Fibroblast of peridontal ligament (primary cell): Measurements from ENCODE around the gene GLO1.
A peak's percentile ranks its signal among the peaks of the same experiment; 100 is the strongest.

Experiments used
- DNase-seq: peaks from one replicate; pipeline ENCODE4 v3.0.0-alpha.2; 2010; ENCODE audit errors: extremely low read depth

GLO1 gene

GRCh38 chr6:38702558-38703397 is at the start of gene GLO1:
GLO1 (minus strand) TSS chr6:38703145; CDS start chr6:38703054, 91 bp downstream.
- peak; percentile 99 for DNase-seq

DNA sequence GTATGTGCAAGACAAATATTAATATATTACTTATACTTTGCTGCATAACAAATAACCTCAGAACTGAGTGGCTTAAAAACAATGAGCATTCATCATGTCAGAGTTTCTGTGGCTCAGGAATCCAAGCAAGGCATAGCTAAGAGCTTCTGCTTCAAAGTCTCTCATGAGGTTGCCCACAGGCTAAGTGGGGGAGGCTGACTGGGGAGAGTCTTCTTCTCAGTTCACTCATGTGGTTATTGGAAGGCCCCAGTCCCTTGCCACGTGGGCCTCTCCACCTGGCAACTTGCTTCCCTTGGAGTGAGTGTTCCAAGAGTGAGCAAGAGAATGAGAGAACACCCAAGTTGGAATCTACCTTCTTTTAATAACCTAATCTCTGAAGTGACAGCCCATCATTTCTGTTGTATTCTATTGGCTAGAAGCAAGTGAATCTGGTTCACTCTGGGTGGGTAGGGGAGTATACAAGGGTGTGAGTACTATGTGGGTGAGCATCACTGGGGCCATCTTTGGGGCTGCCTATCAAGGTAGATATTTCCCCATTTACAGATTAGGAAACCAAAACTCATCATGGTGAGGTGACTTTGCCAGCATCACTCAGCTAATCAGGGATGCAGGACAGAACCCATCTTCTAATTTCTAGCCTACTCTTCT is 48.1 kb upstream of the GLO1 start:
- no peak for DNase-seq

GRCh38 chr6:38749473-38749872 is 46.5 kb upstream of the GLO1 start:
- no peak for DNase-seq

- DNase-seq, result peak; percentile 9
Measured at GRCh38 chr6:38739532-38739931, 36.6 kb upstream of the GLO1 start.

- no peak for DNase-seq
Measured at GRCh38 chr6:38738261-38738660, 35.3 kb upstream of the GLO1 start.

DNA sequence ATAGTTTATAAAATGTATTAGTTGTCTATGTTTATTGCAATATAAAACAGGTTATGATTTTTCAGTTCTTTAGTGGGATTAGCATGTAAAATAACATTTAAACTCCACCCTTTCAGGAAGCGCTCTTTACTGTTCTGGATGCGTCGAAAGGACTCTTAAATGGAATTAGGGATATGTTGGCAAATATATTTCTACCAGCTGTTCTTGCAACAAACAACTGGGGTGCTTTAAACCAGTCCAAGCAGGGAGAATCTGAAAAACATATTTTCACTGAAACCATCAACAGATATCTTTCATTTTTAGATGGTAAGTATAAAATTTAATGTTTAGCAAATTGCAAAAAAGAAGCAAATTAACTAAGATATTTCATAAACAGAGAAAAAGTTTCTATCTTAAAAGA is 34.0 kb upstream of the GLO1 start:
- no peak for DNase-seq

DNA sequence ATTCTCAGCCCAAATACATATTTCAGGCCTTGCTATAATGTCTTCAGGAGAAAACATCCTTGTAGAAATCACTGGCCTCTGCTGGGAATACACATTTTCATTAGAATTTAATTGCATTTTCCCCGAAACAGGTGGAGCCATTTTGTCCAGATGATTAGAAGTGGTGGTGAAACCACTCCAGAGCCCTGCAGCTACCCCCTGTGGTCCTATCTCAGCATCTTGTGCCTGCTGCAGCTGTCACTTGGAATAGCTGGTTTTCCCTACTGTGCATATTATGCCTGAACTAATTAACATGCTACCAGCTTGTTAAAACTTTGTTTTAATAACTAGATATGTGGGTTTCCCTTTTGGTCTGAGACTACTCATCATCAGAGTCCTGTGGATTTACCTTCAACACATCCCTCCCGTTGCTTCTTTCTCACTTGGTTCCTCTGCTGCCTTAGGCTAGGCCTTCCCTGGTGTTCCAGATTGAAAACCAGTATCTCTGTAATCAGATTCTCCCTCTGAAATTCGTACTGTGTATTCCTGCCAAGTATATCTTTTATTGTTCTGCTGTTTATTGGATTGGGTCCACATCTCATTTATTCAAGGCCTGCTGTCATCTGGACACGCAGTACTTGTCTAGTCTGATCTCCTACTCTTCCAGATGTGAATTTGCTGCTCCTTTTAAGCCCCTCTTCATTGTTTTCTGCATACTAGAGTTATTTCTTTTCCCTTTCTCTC is 27.4 kb upstream of the GLO1 start:
- DNase-seq, result no peak

- no peak for DNase-seq
Measured at GRCh38 chr6:38728203-38728602, 25.3 kb upstream of the GLO1 start.

DNA sequence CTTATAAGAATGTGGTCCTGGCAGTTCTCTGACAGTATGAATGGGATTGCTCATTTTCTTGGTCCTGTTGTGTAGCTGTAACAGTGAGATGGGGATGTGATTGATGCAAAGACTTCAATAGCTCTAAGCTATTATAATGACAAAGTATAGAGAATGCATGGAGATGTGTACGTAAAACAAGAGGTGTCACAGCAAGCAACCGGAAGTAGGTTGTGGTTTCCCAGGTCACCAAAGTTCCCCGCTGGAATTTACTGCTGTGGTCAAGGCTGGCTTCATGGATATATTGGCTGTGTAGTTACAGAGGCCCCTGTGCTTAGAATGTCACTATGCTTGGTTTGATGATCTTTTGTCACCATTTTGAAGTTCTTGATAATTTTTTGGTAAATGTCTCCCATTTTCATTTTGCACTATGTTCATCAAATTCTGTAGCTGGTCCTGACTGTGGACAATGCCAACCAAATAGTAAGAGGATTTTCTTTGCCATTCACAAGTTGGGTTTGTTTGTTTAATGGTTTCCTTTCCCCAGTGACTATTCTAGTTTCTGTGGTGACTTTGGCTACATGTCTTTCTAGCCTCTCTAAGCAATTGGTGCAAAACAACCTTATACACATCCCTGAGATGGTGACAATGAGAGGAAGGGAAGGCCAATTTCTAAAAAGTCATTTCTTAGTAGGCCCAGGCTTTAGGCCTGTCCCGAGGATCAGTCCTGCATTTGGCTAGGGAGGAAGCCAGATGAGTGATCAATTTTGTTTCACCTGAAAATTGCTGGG is 22.7 kb upstream of the GLO1 start:
- no peak for DNase-seq

DNA sequence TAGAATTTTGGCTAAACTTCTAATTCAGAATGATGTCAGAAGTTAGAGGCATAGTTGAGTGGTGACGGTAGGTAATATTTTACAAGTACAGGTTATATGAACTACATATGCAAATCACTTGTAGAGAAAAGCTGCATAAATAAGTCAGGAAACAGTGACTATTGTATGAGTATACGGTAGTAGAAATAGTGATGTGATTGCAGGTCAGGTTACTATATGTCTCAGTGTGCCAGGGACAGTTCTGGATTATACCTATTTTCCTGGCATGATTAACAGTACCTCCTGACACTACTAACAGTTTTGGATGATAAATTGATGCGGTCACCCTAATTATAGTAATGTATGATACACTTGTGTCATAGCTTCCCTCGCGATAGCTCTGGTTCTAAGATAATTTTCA is 21.4 kb upstream of the GLO1 start:
- no peak for DNase-seq

GRCh38 chr6:38723783-38724182 is 20.8 kb upstream of the GLO1 start:
- DNase-seq, result no peak

- DNase-seq, result no peak
Measured at GRCh38 chr6:38722727-38723334, 19.9 kb upstream of the GLO1 start.

DNA sequence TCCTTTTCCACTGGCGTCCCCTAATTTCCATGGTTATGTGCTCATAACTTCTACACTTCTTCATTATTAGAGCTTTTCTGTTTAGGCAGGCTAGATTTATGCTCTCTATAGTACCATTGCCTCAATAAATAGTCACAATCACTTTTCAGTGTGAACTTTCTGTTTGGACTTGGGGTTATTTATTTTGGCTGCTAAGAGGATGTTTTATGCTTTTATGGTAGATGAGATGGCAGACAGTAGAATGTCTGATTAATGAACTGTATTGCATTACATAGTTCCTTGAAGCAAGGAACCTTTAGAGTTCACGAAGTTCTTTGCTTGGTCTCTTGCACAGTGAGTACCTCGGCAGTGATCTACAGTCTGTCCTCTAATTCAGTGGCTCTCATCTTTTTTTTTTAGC is 19.1 kb upstream of the GLO1 start:
- no peak for DNase-seq

- peak; percentile 8 for DNase-seq
Measured at GRCh38 chr6:38720295-38720694, 17.4 kb upstream of the GLO1 start.

DNA sequence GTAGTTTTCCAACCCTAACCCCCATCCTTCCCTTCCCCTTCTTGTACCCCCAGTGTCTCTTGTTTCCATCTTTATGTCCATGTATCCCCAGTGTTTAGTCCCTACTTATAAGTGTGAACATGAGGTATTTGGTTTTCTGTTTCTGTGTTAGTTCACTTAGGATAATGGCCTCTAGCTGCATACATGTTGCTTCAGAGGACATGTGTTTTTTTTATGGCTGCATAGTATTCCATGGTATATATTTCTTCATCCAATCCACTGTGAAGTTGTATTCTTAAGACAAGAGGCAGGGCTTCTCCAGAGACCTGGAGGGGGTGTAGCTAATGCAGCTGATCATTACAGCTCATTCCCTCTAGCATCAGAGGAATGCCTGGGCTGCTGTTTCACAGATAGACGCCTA is 16.4 kb upstream of the GLO1 start:
- DNase-seq, result no peak

GRCh38 chr6:38716825-38717224 is 13.9 kb upstream of the GLO1 start:
- no peak for DNase-seq

DNA sequence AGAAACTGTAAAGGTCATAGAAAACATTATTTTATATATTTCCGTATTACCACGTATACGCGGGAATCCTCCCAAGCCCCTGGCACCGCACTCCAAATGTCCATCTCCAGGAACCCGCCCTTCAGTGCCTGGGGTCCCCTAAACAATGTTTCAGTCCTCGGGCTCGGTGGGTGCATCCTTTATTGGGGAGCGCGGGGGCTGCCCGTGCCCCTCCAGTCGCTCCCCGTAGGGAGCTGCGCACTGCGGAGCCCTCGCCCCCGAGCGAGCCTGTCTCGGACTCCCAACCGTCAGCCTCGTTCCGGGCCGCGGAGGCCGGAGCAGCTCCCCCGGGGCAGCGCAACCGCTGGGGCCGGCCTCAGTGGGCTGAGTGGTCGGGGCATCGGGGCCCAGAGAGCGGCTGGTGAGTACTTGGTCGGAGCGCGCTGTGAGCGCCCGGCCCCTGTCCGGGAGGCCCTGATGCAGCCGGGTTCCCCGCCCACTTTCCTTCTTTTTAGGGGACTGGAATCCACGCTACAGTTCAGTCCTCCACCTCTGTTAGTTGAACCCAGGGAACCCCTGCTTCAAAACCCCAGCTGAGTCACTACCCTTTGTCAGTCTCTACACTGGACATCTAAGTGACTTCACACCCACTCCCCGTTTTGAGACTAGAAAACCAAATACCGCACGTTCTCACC is 12.2 kb upstream of the GLO1 start, which contains the start of gene DNAH8:
Gene DNAH8, plus strand, starts transcription at position 296 of the 674 bp plus-strand sequence. CDS start 7,499 bp downstream, outside the sequence.
- DNase-seq, result no peak

- DNase-seq, result no peak
Measured at GRCh38 chr6:38714239-38715015, 11.5 kb upstream of the GLO1 start.

- no peak for DNase-seq
Measured at GRCh38 chr6:38713812-38714211, 10.9 kb upstream of the GLO1 start.

DNA sequence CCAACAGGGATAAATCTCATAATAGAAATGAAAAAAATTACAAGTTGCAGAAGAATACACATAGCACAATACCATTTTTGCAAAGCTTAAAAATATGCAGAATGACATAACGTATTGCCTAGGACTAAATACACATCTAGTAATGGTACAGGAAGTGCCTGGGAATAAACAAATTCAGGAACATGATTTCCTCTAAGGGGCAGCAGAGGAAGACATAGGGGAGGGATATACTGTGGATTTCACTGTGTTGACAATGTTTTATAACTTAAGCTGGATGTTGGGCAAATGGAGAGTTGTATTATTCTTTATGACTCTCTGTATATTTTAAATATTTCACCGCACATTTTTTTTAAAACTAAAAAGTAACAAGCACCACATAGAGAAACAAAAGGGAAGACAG is 5.6 kb upstream of the GLO1 start:
- DNase-seq, result no peak
